ENCODE measurements around the gene THG1L. TPM values are rescaled to one million over a fixed set of nuclear protein-coding genes. Genes with fewer than 3 reads are reported as not detected.

THG1L gene
- total RNA-seq, 1 experiment from 2014 or later, result 45.3 TPM

GRCh38 chr5:157732596-157733262 is 1.5 kb downstream of the THG1L start:
- TF ChIP-seq CTCF (conservative IDR thresholded peaks at IDR 0.05; ENCODE audit: low read depth, low read length) (no peak), EZH2phosphoT487 (IDR thresholded peaks at IDR 0.05; ENCODE audit: borderline replicate concordance, low read length) (no peak), EZH2 (IDR thresholded peaks at IDR 0.05; ENCODE audit: low read length, unreplicated experiment) (no peak)
- H3K4me1 ChIP-seq (ENCODE audit: insufficient read depth, low read length), result peaks cover 15% of the 10 kb centered on the region
- H3K27me3 ChIP-seq (ENCODE audit: low read length), result no peaks in the 10 kb centered on the region
- H3F3A ChIP-seq (ENCODE audit: low read length, unreplicated experiment), result no peaks in the 10 kb centered on the region
- no peak overlapping the region for H3K4me2 ChIP-seq (ENCODE audit: low read length)
- DNase-seq (no peak), ATAC-seq (no peak)
- H3K9ac ChIP-seq (ENCODE audit: low read length), result no peak overlapping the region
- no TSS peak for BruUV-seq (replicated peaks)
- H3K9me3 ChIP-seq (ENCODE audit: low read length), result no peaks in the 10 kb centered on the region
- no peak overlapping the region for H2AFZ ChIP-seq (ENCODE audit: low read length)
- H3K9me2 ChIP-seq (replicated peaks; ENCODE audit: low read length), result no peaks in the 10 kb centered on the region
- peaks cover 19% of the 10 kb centered on the region; the same call in 1 of the 2 replicates for H3K36me3 ChIP-seq (ENCODE audit: low read depth, low read length)
- CTCF ChIA-PET, result interaction anchor here (1.9 kb wide), 1 partner anchor 11 kb away, joined by 9 read pairs; the partner anchor contains the start of gene LSM11
- intact Hi-C loops (cut with micrococcal nuclease), result no loop called here
- H3K79me2 ChIP-seq (ENCODE audit: low read length), result peaks cover 11% of the 10 kb centered on the region
- no peak overlapping the region for H3K27ac ChIP-seq (ENCODE audit: low read length)
- no peaks in the 10 kb centered on the region for H4K20me1 ChIP-seq (ENCODE audit: low read length)
- H3K4me3 ChIP-seq (ENCODE audit: low read length), result no peak overlapping the region
- POLR2A ChIA-PET (ENCODE audit: unreplicated experiment), result no interaction called here

GRCh38 chr5:157734436-157734835 is 3.2 kb downstream of the THG1L start:
- Histone ChIP-seq H3K36me3 (ENCODE audit: low read depth, low read length) (peaks cover 30% of the 10 kb centered on the region; the same call in 1 of the 2 replicates), H3K4me3 (ENCODE audit: low read length) (no peak overlapping the region), H3F3A (ENCODE audit: low read length, unreplicated experiment) (no peaks in the 10 kb centered on the region), H3K4me2 (ENCODE audit: low read length) (no peak overlapping the region), H3K9ac (ENCODE audit: low read length) (no peak overlapping the region), H3K9me2 (replicated peaks; ENCODE audit: low read length) (no peaks in the 10 kb centered on the region), H3K4me1 (ENCODE audit: insufficient read depth, low read length) (peaks cover 15% of the 10 kb centered on the region), H4K20me1 (ENCODE audit: low read length) (no peaks in the 10 kb centered on the region), H2AFZ (ENCODE audit: low read length) (no peak overlapping the region), H3K27me3 (ENCODE audit: low read length) (no peaks in the 10 kb centered on the region), H3K9me3 (ENCODE audit: low read length) (no peaks in the 10 kb centered on the region), H3K79me2 (ENCODE audit: low read length) (peaks cover 11% of the 10 kb centered on the region), H3K27ac (ENCODE audit: low read length) (no peak overlapping the region)
- ChIA-PET CTCF (no interaction called here), POLR2A (ENCODE audit: unreplicated experiment) (no interaction called here)
- TF ChIP-seq CTCF (conservative IDR thresholded peaks at IDR 0.05; ENCODE audit: low read depth, low read length), result no peak
- TF ChIP-seq EZH2 (IDR thresholded peaks at IDR 0.05; ENCODE audit: low read length, unreplicated experiment), result no peak
- TF ChIP-seq EZH2phosphoT487 (IDR thresholded peaks at IDR 0.05; ENCODE audit: borderline replicate concordance, low read length), result no peak
- BruUV-seq (replicated peaks), result no TSS peak
- DNase-seq (no peak), ATAC-seq (no peak)
- intact Hi-C loops (cut with micrococcal nuclease), result no loop called here

GRCh38 chr5:157735991-157736390 is 4.8 kb downstream of the THG1L start:
- Histone ChIP-seq H4K20me1 (ENCODE audit: low read length) (no peaks in the 10 kb centered on the region), H3F3A (ENCODE audit: low read length, unreplicated experiment) (no peaks in the 10 kb centered on the region), H3K4me1 (ENCODE audit: insufficient read depth, low read length) (peaks cover 6% of the 10 kb centered on the region), H2AFZ (ENCODE audit: low read length) (no peak overlapping the region), H3K36me3 (ENCODE audit: low read depth, low read length) (peaks cover 35% of the 10 kb centered on the region; the same call in 1 of the 2 replicates), H3K27ac (ENCODE audit: low read length) (no peak overlapping the region), H3K9me3 (ENCODE audit: low read length) (no peaks in the 10 kb centered on the region), H3K9me2 (replicated peaks; ENCODE audit: low read length) (no peaks in the 10 kb centered on the region), H3K4me2 (ENCODE audit: low read length) (no peak overlapping the region), H3K9ac (ENCODE audit: low read length) (no peak overlapping the region), H3K79me2 (ENCODE audit: low read length) (no peaks in the 10 kb centered on the region), H3K4me3 (ENCODE audit: low read length) (no peak overlapping the region), H3K27me3 (ENCODE audit: low read length) (no peaks in the 10 kb centered on the region)
- intact Hi-C loops (cut with micrococcal nuclease), result no loop called here
- no peak for ATAC-seq
- TF ChIP-seq CTCF (conservative IDR thresholded peaks at IDR 0.05; ENCODE audit: low read depth, low read length) (no peak), EZH2phosphoT487 (IDR thresholded peaks at IDR 0.05; ENCODE audit: borderline replicate concordance, low read length) (no peak), EZH2 (IDR thresholded peaks at IDR 0.05; ENCODE audit: low read length, unreplicated experiment) (no peak)
- POLR2A ChIA-PET (ENCODE audit: unreplicated experiment), result no interaction called here
- DNase-seq, result no peak
- CTCF ChIA-PET, result no interaction called here
- no TSS peak for BruUV-seq (replicated peaks)
